ENCODE data around the gene VWA1.

Gene VWA1

DNA sequence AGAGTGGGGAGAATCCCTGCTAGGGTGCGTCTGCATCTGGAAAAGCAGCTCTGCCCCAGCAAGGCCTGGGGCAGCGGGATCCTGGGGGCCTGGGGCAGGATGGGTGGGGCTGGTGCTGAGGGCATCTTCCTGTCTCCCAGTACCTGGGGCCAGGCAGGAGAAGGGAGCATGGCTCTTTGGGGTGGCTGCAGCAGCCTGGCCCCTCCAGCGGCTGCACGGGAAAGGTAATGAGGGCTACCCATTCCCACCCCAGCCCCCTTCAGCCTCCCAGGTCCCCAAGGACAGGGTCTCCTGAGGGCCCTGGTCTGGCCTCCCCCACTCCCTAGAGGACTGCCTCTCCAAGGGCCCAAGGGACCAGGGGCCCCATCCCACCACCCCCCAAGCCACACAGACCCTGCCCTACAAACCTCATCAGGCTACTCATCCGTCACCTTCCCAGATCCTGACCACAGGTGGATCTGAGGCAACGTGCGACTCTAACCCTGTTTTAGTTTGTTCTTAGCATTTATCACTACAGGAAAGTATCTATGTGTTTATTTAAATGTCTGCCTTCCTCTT, 13.5 kb upstream of the VWA1 start:
- DNase-seq (ENCODE audit: low spot score) (no peak), ATAC-seq (ENCODE audit: low read depth) (no peak)
- TF ChIP-seq, protein P1, sequence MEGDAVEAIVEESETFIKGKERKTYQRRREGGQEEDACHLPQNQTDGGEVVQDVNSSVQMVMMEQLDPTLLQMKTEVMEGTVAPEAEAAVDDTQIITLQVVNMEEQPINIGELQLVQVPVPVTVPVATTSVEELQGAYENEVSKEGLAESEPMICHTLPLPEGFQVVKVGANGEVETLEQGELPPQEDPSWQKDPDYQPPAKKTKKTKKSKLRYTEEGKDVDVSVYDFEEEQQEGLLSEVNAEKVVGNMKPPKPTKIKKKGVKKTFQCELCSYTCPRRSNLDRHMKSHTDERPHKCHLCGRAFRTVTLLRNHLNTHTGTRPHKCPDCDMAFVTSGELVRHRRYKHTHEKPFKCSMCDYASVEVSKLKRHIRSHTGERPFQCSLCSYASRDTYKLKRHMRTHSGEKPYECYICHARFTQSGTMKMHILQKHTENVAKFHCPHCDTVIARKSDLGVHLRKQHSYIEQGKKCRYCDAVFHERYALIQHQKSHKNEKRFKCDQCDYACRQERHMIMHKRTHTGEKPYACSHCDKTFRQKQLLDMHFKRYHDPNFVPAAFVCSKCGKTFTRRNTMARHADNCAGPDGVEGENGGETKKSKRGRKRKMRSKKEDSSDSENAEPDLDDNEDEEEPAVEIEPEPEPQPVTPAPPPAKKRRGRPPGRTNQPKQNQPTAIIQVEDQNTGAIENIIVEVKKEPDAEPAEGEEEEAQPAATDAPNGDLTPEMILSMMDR (IDR thresholded peaks at IDR 0.05; ENCODE audit: poor library complexity, severe bottlenecking), result no peak
- Histone ChIP-seq H3K4me3 (ENCODE audit: severe bottlenecking) (no peak overlapping the region), H3K27me3 (ENCODE audit: insufficient read depth, poor library complexity, severe bottlenecking) (no peaks in the 10 kb centered on the region), H3K9me3 (ENCODE audit: severe bottlenecking) (no peaks in the 10 kb centered on the region), H3K4me1 (ENCODE audit: insufficient read depth, poor library complexity, severe bottlenecking) (peaks cover 25% of the 10 kb centered on the region), H3K27ac (ENCODE audit: poor library complexity, severe bottlenecking) (peak overlapping the region; percentile 75), H3K36me3 (ENCODE audit: low read depth) (no peaks in the 10 kb centered on the region)

- peak overlapping the region; percentile 75 for H3K27ac ChIP-seq (ENCODE audit: poor library complexity, severe bottlenecking)
- H3K4me1 ChIP-seq (ENCODE audit: insufficient read depth, poor library complexity, severe bottlenecking), result peaks cover 25% of the 10 kb centered on the region
- H3K36me3 ChIP-seq (ENCODE audit: low read depth), result no peaks in the 10 kb centered on the region
- TF ChIP-seq, protein P1 (IDR thresholded peaks at IDR 0.05; ENCODE audit: poor library complexity, severe bottlenecking), result no peak
- H3K4me3 ChIP-seq (ENCODE audit: severe bottlenecking), result no peak overlapping the region
- H3K27me3 ChIP-seq (ENCODE audit: insufficient read depth, poor library complexity, severe bottlenecking), result no peaks in the 10 kb centered on the region
- no peaks in the 10 kb centered on the region for H3K9me3 ChIP-seq (ENCODE audit: severe bottlenecking)
- peak; percentile 74 for DNase-seq (ENCODE audit: low spot score)
- peak; percentile 30; the same call in 2 of the 3 replicates for ATAC-seq (ENCODE audit: low read depth)
Observed at GRCh38 chr1:1422465-1423244, 12.8 kb upstream of the VWA1 start.

DNA sequence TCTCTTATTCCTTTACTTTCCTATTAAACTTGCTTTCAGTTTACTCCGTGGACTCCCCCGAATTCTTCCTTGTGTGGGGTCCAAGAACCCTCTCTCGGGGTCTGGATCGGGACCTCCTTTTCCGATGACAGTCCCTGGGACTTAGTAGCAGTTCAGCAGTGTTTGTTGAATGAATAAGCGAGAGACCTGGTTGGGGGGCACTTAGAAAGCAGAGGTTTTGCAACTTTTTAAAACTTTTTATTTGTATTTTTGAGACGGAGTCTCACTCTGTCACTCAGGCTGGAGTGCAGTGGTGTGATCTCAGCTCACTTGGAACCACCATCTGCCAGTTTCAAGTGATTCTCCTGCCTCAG, 12.3 kb upstream of the VWA1 start:
- no peaks in the 10 kb centered on the region for H3K9me3 ChIP-seq (ENCODE audit: severe bottlenecking)
- TF ChIP-seq, protein P1 (IDR thresholded peaks at IDR 0.05; ENCODE audit: poor library complexity, severe bottlenecking), result no peak
- DNase-seq (ENCODE audit: low spot score) (no peak), ATAC-seq (ENCODE audit: low read depth) (no peak)
- no peak overlapping the region for H3K4me3 ChIP-seq (ENCODE audit: severe bottlenecking)
- peaks cover 25% of the 10 kb centered on the region for H3K4me1 ChIP-seq (ENCODE audit: insufficient read depth, poor library complexity, severe bottlenecking)
- no peaks in the 10 kb centered on the region for H3K27me3 ChIP-seq (ENCODE audit: insufficient read depth, poor library complexity, severe bottlenecking)
- H3K27ac ChIP-seq (ENCODE audit: poor library complexity, severe bottlenecking), result peak overlapping the region; percentile 75
- no peaks in the 10 kb centered on the region for H3K36me3 ChIP-seq (ENCODE audit: low read depth)

DNA sequence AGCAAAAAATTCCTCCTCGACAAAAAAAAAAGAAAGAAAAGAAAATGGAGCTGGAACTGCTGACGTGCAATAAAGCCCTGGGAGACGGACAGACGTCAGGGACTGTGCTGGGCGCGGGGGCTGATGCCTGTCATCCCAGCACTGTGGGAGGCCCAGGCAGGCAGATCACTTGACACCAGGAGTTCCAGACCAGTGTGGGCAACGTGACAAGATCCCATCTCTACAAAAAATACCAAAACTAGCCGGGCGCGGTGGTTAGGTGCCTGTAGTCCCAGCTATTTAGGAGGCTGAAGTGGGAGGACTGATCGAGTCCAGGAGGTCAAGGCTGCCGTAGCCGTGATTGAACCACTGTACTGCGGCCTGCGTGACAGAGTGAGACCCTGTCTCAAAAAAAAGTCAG, 10.8 kb upstream of the VWA1 start:
- ATAC-seq (ENCODE audit: low read depth) (no peak), DNase-seq (ENCODE audit: low spot score) (no peak)
- Histone ChIP-seq H3K36me3 (ENCODE audit: low read depth) (no peaks in the 10 kb centered on the region), H3K4me1 (ENCODE audit: insufficient read depth, poor library complexity, severe bottlenecking) (peaks cover 25% of the 10 kb centered on the region), H3K4me3 (ENCODE audit: severe bottlenecking) (no peak overlapping the region), H3K9me3 (ENCODE audit: severe bottlenecking) (no peaks in the 10 kb centered on the region), H3K27ac (ENCODE audit: poor library complexity, severe bottlenecking) (no peak overlapping the region), H3K27me3 (ENCODE audit: insufficient read depth, poor library complexity, severe bottlenecking) (no peaks in the 10 kb centered on the region)
- TF ChIP-seq, protein P1 (IDR thresholded peaks at IDR 0.05; ENCODE audit: poor library complexity, severe bottlenecking), result no peak

DNA sequence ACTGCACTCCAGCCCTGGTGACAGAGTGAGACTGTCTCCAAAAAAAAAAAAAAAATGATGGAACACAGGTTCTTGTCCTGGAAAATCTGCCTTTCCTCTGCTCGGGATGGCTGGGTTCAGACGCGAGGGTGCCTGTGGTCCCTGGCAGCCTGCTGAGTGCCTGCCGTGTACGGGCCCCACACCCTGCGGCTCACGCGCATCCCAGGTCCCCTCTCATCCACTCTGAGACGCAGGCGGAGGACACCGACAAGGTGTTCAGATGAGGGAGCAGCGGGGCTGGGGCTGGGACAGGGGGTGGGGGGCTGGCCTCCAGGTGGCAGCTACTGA, 10.1 kb upstream of the VWA1 start:
- H3K27me3 ChIP-seq (ENCODE audit: insufficient read depth, poor library complexity, severe bottlenecking), result no peaks in the 10 kb centered on the region
- no peak overlapping the region for H3K4me3 ChIP-seq (ENCODE audit: severe bottlenecking)
- DNase-seq (ENCODE audit: low spot score) (peak; percentile 68), ATAC-seq (ENCODE audit: low read depth) (no peak)
- H3K27ac ChIP-seq (ENCODE audit: poor library complexity, severe bottlenecking), result no peak overlapping the region
- no peaks in the 10 kb centered on the region for H3K36me3 ChIP-seq (ENCODE audit: low read depth)
- TF ChIP-seq, protein P1 (IDR thresholded peaks at IDR 0.05; ENCODE audit: poor library complexity, severe bottlenecking), result no peak
- no peaks in the 10 kb centered on the region for H3K9me3 ChIP-seq (ENCODE audit: severe bottlenecking)
- peaks cover 25% of the 10 kb centered on the region for H3K4me1 ChIP-seq (ENCODE audit: insufficient read depth, poor library complexity, severe bottlenecking)

Measured in RWPE2 (cell line).